Fibroblast of mammary gland (primary cell): Measurements from ENCODE around the gene COL23A1.

Experiments
- DNase-seq: peaks from one replicate; pipeline ENCODE4 v3.0.0-alpha.2; 2010; ENCODE audit warnings: low read depth
- H3K4me3 ChIP-seq: 2 replicates; pipeline ENCODE4 v1.5.1; 2011; ENCODE audit warnings: low read depth, mild to moderate bottlenecking, low read length, moderate library complexity; ENCODE audit not compliant: control insufficient read depth
- CTCF ChIP-seq: conservative IDR thresholded peaks from 2 replicates; pipeline ENCODE4 v1.5.1; 2011; ENCODE audit warnings: low read depth, low read length, inconsistent platforms; ENCODE audit not compliant: control insufficient read depth, insufficient read depth

Gene COL23A1

GRCh38 chr5:178236126-178236525 lies 354.1 kb downstream of the COL23A1 start:
- no peak overlapping the region for H3K4me3 ChIP-seq
- DNase-seq: no peak
- no peak for TF ChIP-seq CTCF

DNA sequence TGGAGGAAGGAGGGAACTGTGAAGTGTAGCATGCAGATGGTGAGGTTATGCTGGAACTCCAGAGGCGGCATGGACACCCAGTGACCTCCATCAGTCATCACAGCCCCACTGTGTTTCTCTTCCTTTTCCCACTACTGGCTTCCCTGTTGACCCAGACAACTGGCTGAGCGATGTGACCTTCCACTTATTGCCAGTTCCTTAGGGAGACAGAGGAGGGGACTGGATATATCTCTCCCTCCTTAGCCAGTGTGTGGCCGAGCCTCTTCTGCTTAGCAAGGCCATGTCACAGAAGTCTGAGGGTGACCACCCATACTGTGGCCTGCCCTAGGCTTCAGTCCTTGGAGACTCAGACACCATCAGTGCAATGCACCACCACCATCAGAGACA lies 354.6 kb downstream of the COL23A1 start:
- H3K4me3 ChIP-seq: no peak overlapping the region
- no peak for DNase-seq
- no peak for TF ChIP-seq CTCF

- TF ChIP-seq CTCF: peak; percentile 73
- no peak overlapping the region for H3K4me3 ChIP-seq
- DNase-seq: peak; percentile 59
Observed at GRCh38 chr5:178234750-178235587, 355.2 kb downstream of the COL23A1 start.

GRCh38 chr5:178234121-178234749 lies 356.0 kb downstream of the COL23A1 start:
- no peak for TF ChIP-seq CTCF
- H3K4me3 ChIP-seq: no peak overlapping the region
- no peak for DNase-seq

GRCh38 chr5:178232920-178233429 lies 357.2 kb downstream of the COL23A1 start:
- no peak for DNase-seq
- TF ChIP-seq CTCF: no peak
- peak overlapping the region; percentile 85 for H3K4me3 ChIP-seq

GRCh38 chr5:178232124-178232919 lies 357.9 kb downstream of the COL23A1 start, which contains the start of gene PHYKPL:
Gene PHYKPL (minus strand): TSS chr5:178232802. CDS start chr5:178232550, 252 bp downstream.
- TF ChIP-seq CTCF: no peak
- DNase-seq: peak; percentile 63
- H3K4me3 ChIP-seq: peak within 1 kb of the TSS; percentile 85
